K562 treated with DMSO at 1 percent for 24 hours (cell line): ENCODE results near the gene CFAP161. TPM values are rescaled to one million over a fixed set of nuclear protein-coding genes. Genes with fewer than 3 reads are reported as not detected.

ENCODE experiments used
- total RNA-seq: library from RNA; unstranded; fragments of 300-600 nt; gene quantifications from 2 replicates; pipeline ENCODE4 v1.2.3, GENCODE V29; 2022; ENCODE audit warnings: low read depth; ENCODE audit not compliant: insufficient read depth

The CFAP161 gene, protein sequence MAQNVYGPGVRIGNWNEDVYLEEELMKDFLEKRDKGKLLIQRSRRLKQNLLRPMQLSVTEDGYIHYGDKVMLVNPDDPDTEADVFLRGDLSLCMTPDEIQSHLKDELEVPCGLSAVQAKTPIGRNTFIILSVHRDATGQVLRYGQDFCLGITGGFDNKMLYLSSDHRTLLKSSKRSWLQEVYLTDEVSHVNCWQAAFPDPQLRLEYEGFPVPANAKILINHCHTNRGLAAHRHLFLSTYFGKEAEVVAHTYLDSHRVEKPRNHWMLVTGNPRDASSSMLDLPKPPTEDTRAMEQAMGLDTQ
- total RNA-seq = 1.8 and 4.4 TPM in 2 replicates

DNA sequence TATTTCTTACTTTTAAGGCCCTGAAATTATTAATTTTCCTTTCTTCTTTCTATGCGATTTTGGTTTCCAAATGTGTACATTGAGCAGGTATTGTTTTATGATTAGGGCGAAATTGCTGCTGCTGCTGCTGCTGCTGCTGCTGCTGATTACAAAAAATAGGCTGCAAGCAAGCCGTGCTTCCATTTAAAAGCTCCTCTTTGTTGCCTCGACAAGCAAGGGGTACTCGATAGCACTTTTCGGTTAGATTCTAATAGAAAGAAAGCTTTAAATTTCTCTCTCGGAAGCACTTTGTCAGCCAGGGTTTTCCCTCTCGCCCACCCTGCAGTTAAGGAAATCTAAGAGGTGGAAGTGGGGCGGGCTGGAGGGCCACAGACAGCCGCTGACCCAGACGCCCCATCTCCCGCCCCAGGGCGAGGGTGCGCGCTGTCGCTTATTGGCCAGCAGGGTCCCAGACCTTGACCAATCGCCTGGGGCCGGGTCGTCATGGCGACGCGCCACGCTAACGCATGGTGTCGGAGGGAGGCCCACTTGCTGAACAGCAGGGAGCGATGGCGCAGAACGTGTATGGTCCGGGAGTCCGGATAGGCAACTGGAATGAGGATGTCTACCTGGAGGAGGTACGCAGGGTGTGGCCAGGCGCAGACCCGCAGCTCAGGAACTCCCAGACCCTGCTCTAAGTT is at the start of gene CFAP161:
Gene CFAP161, plus strand, starts transcription at position 489 of the 680 bp plus-strand sequence. Its CDS starts 60 bp downstream, at position 549.

DNA sequence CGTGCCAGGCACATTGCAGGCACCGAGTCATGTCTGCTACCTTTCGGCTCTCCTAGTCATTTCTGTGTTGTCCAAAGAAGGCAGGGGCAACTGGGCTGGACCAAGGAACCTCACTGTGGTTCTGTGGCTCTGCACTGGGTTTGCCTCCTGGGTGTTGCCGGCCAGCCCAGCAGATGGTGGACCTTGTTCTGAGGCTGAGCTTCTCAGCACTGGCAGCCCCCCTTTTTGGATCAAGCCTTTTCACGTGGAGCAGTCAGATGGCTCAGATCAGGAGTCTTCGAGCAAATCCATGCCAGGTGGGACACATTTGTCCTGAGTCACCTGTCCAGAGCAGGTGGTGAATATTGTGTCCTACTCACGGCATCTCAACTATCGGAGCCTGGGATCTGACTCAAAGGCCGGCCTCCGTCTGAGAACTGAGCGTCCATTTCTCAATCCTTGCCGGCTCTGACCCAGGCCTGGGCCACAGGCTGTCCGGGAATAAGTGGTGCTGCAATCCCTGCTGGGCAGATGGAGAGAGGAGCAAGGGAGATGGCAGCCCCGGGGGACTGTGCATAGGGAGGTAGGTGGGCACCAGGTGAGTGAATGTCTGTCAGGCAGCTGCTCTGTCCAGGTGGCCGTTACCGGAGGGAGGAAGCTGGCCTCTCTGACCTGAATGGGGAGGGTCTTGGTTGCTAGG is 62.6 kb downstream of the CFAP161 start, which contains the start of gene IL16:
Gene IL16, plus strand, starts transcription at position 304 of the 679 bp plus-strand sequence. CDS start 28,521 bp downstream, outside the sequence.

Other genes with a start within 250 kb of the CFAP161 start
- 18.9 and 20.2 TPM in 2 replicates for gene MESD, start 144.5 kb upstream of the CFAP161 start, total RNA-seq
- gene TLNRD1, start 133.3 kb upstream of the CFAP161 start, total RNA-seq = 48.0 and 53.8 TPM in 2 replicates
- gene IL16, start 62.6 kb downstream of the CFAP161 start, total RNA-seq = 2.4 and 3.9 TPM in 2 replicates
- gene STARD5, start 189.9 kb downstream of the CFAP161 start, total RNA-seq = 4.3 and 7.0 TPM in 2 replicates
- gene TMC3, start 239.9 kb downstream of the CFAP161 start, total RNA-seq = 0.05 TPM in 1 of 2 replicates, not detected in the other